Mononuclear cell (primary cell): ENCODE data around the gene GAK. TPM values are rescaled to one million over a fixed set of nuclear protein-coding genes. Genes with fewer than 3 reads are reported as not detected.

Experiments used
- H3K27me3 ChIP-seq: 2 replicates; pipeline ENCODE4 v1.6.0; 2011; ENCODE audit warnings: low read length, control low read depth; ENCODE audit not compliant: insufficient read depth
- H3K4me1 ChIP-seq: 2 replicates; pipeline ENCODE4 v1.5.1; 2011; ENCODE audit warnings: mild to moderate bottlenecking, low read length, control low read depth; ENCODE audit not compliant: insufficient read depth
- H3K4me3 ChIP-seq: 2 replicates; pipeline ENCODE4 v1.5.1; 2011; ENCODE audit warnings: mild to moderate bottlenecking, low read length, moderate library complexity
- H3K9me3 ChIP-seq: 2 replicates; pipeline ENCODE4 v1.5.1; 2011; ENCODE audit warnings: low read depth, mild to moderate bottlenecking, control low read depth, low read length
- total RNA-seq: library from RNA; depleted of rRNA; stranded (reverse); fragments of >200 nt; gene quantifications from one replicate; pipeline ENCODE4 v1.2.3, GENCODE V29; 2012

Gene GAK
- total RNA-seq, 1 donor: 62.2 TPM

- H3K4me3 ChIP-seq: no peak overlapping the region
These were observed 35.3 kb upstream of the GAK start for GRCh38 chr4:967113-968104.

GRCh38 chr4:966266-967112 is 34.4 kb upstream of the GAK start:
- Histone ChIP-seq H3K27me3 (no peaks in the 10 kb centered on the region), H3K4me1 (peaks cover 23% of the 10 kb centered on the region), H3K9me3 (no peaks in the 10 kb centered on the region), H3K4me3 (no peak overlapping the region)

More at GRCh38 chr4:967113-968104, 35.3 kb upstream of the GAK start:
- Histone ChIP-seq H3K4me1 (peaks cover 32% of the 10 kb centered on the region), H3K27me3 (no peaks in the 10 kb centered on the region), H3K9me3 (no peaks in the 10 kb centered on the region)

GRCh38 chr4:965766-966134 is 33.6 kb upstream of the GAK start:
- H3K4me3 ChIP-seq: no peak overlapping the region
- no peaks in the 10 kb centered on the region for H3K9me3 ChIP-seq
- H3K4me1 ChIP-seq: peaks cover 16% of the 10 kb centered on the region
- no peaks in the 10 kb centered on the region for H3K27me3 ChIP-seq

GRCh38 chr4:965048-965765 is 33.1 kb upstream of the GAK start:
- H3K4me1 ChIP-seq: peaks cover 10% of the 10 kb centered on the region
- H3K9me3 ChIP-seq: no peaks in the 10 kb centered on the region
- no peak overlapping the region for H3K4me3 ChIP-seq
- no peaks in the 10 kb centered on the region for H3K27me3 ChIP-seq

- no peaks in the 10 kb centered on the region for H3K27me3 ChIP-seq
- H3K4me1 ChIP-seq: peaks cover 5% of the 10 kb centered on the region
- no peaks in the 10 kb centered on the region for H3K9me3 ChIP-seq
- no peak overlapping the region for H3K4me3 ChIP-seq
These were observed 32.4 kb upstream of the GAK start for GRCh38 chr4:964346-965025.

- Histone ChIP-seq H3K4me1 (peaks cover 4% of the 10 kb centered on the region), H3K9me3 (no peaks in the 10 kb centered on the region), H3K27me3 (no peaks in the 10 kb centered on the region), H3K4me3 (no peak overlapping the region)
These were observed 31.4 kb upstream of the GAK start for GRCh38 chr4:963276-964225.

- Histone ChIP-seq H3K4me3 (no peak overlapping the region), H3K9me3 (no peaks in the 10 kb centered on the region), H3K4me1 (no peaks in the 10 kb centered on the region), H3K27me3 (no peaks in the 10 kb centered on the region)
These were observed 30.4 kb upstream of the GAK start for GRCh38 chr4:962231-963208.

- Histone ChIP-seq H3K27me3 (no peaks in the 10 kb centered on the region), H3K4me1 (no peaks in the 10 kb centered on the region), H3K4me3 (no peak overlapping the region), H3K9me3 (no peaks in the 10 kb centered on the region)
These were observed 29.5 kb upstream of the GAK start for GRCh38 chr4:961351-962230.

- Histone ChIP-seq H3K4me3 (no peak overlapping the region), H3K27me3 (no peaks in the 10 kb centered on the region)
These were observed 28.7 kb upstream of the GAK start for GRCh38 chr4:960636-961350.

GRCh38 chr4:960140-960635 is 28.1 kb upstream of the GAK start:
- Histone ChIP-seq H3K4me1 (no peaks in the 10 kb centered on the region), H3K9me3 (no peaks in the 10 kb centered on the region), H3K4me3 (no peak overlapping the region), H3K27me3 (no peaks in the 10 kb centered on the region)

More at GRCh38 chr4:960636-961350, 28.7 kb upstream of the GAK start:
- Histone ChIP-seq H3K4me1 (no peaks in the 10 kb centered on the region), H3K9me3 (no peaks in the 10 kb centered on the region)

GRCh38 chr4:959338-960139 is 27.4 kb upstream of the GAK start:
- H3K27me3 ChIP-seq: no peaks in the 10 kb centered on the region
- H3K4me3 ChIP-seq: no peak overlapping the region
- no peaks in the 10 kb centered on the region for H3K4me1 ChIP-seq
- H3K9me3 ChIP-seq: no peaks in the 10 kb centered on the region
